ENCODE data around the gene YWHAH.

- no peak for TF ChIP-seq CTCF (conservative IDR thresholded peaks at IDR 0.05)
- TF ChIP-seq ZFX (IDR thresholded peaks at IDR 0.05): no peak
These were observed 7.1 kb downstream of the YWHAH start for GRCh38 chr22:31951194-31952093.

Measured in C4-2B (cell line).